ENCODE results near the gene LAMTOR3. TPM values are rescaled to one million over a fixed set of nuclear protein-coding genes. Genes with fewer than 3 reads are reported as not detected.
A peak's percentile ranks its signal among the peaks of the same experiment; 100 is the strongest.

Gene LAMTOR3
- polyA plus RNA-seq, 1 of the 3 experiments (the other 2 are of a cell fraction): 20.8 TPM

- Histone ChIP-seq H3K9me3 (no peaks in the 10 kb centered on the region), H3F3A (replicated peaks; ENCODE audit: insufficient read depth) (no peaks in the 10 kb centered on the region), H3K9me2 (no peaks in the 10 kb centered on the region), H4K20me1 (ENCODE audit: insufficient read depth) (no peaks in the 10 kb centered on the region), H3K36me3 (replicated peaks in 1 of 2; ENCODE audit: control insufficient read depth in 1 of 2, insufficient read depth in 2 of 2, low read length in 1 of 2) (no peaks in the 10 kb centered on the region), H3K4me2 (no peak overlapping the region), H3K9ac (no peak overlapping the region), H3K4me3 (ENCODE audit: low read depth in 2 of 2, low read length in 1 of 2) (no peak overlapping the region), H3K27ac (ENCODE audit: low read depth in 2 of 2, low read length in 1 of 2) (no peak overlapping the region; a peak in 1 of 4 replicates), H3K4me1 (ENCODE audit: control insufficient read depth in 1 of 2, insufficient read depth in 2 of 2, low read depth in 1 of 2, low read length in 1 of 2) (peaks cover 0 to 12% of the 10 kb centered on the region in 2 experiments; a peak in 2 of 4 replicates), H3K79me2 (ENCODE audit: insufficient read depth) (no peaks in the 10 kb centered on the region), H2AFZ (ENCODE audit: low read depth) (0 out of 2 replicates have a peak overlapping the region, but pooled peaks have one; percentile 46), H3K27me3 (ENCODE audit: insufficient read depth) (no peaks in the 10 kb centered on the region)
- CTCF ChIA-PET: no interaction called here
- DNase-seq: no peak
- no peak for TF ChIP-seq GABPA (IDR thresholded peaks at IDR 0.05; ENCODE audit: low read depth)
- TF ChIP-seq REST (IDR thresholded peaks at IDR 0.05; ENCODE audit: low read depth, low read length): no peak
- no peak for TF ChIP-seq RAD21 (IDR thresholded peaks at IDR 0.05; ENCODE audit: low read length)
- no peak for TF ChIP-seq PBX3 (IDR thresholded peaks at IDR 0.05)
- TF ChIP-seq YY1 (IDR thresholded peaks at IDR 0.05; ENCODE audit: low read depth): no peak
- TF ChIP-seq GATA2 (CRISPR knock-in tag; IDR thresholded peaks at IDR 0.05): no peak
- no peak for TF ChIP-seq EP300 (IDR thresholded peaks at IDR 0.05; ENCODE audit: borderline replicate concordance in 1 of 2, low read depth in 1 of 2, low read length in 1 of 2)
- no peak for TF ChIP-seq CHD2 (IDR thresholded peaks at IDR 0.05; ENCODE audit: low read length, partially characterized antibody)
- no peak for TF ChIP-seq TCF12 (IDR thresholded peaks at IDR 0.05)
- no peak for TF ChIP-seq JUND (IDR thresholded peaks at IDR 0.05)
- WGBS (ENCODE audit: low lambda C conversion rate): 88% methylated on average over 7 of the region's 7 CpGs
- POLR2A ChIA-PET: no interaction called here
Observed at GRCh38 chr4:99844048-99844447, 50.2 kb downstream of the LAMTOR3 start.

DNA sequence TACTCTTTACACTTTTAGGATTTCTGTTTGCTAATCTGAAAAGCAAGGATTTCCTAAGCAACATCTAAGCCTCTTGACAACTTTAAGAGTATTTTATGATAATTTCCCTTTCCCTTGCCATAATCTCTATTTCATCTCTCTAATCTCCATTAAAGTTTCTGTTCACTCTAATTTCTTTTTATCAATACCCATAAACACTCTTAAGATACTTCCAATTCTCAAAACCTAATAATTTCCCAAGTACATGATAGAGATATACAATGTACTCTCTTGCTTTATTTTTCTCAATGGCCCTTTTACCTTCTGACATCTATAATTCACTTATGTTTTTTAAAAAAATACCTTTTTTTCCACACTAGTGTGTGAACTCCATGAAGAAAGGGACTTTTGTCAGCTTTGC lies 50.8 kb downstream of the LAMTOR3 start:
- Histone ChIP-seq H2AFZ (ENCODE audit: low read depth) (no peak overlapping the region), H3K9me2 (no peaks in the 10 kb centered on the region), H4K20me1 (ENCODE audit: insufficient read depth) (no peaks in the 10 kb centered on the region), H3K36me3 (replicated peaks in 1 of 2; ENCODE audit: control insufficient read depth in 1 of 2, insufficient read depth in 2 of 2, low read length in 1 of 2) (no peaks in the 10 kb centered on the region), H3K27ac (ENCODE audit: low read depth in 2 of 2, low read length in 1 of 2) (no peak overlapping the region), H3K9me3 (no peaks in the 10 kb centered on the region), H3K4me3 (ENCODE audit: low read depth in 2 of 2, low read length in 1 of 2) (no peak overlapping the region), H3F3A (replicated peaks; ENCODE audit: insufficient read depth) (no peaks in the 10 kb centered on the region), H3K4me1 (ENCODE audit: control insufficient read depth in 1 of 2, insufficient read depth in 2 of 2, low read depth in 1 of 2, low read length in 1 of 2) (peaks cover 0 to 12% of the 10 kb centered on the region in 2 experiments; a peak in 2 of 4 replicates), H3K79me2 (ENCODE audit: insufficient read depth) (no peaks in the 10 kb centered on the region), H3K9ac (no peak overlapping the region), H3K27me3 (ENCODE audit: insufficient read depth) (no peaks in the 10 kb centered on the region), H3K4me2 (no peak overlapping the region)
- no peak for TF ChIP-seq EP300 (IDR thresholded peaks at IDR 0.05; ENCODE audit: borderline replicate concordance in 1 of 2, low read depth in 1 of 2, low read length in 1 of 2)
- TF ChIP-seq, protein P1, sequence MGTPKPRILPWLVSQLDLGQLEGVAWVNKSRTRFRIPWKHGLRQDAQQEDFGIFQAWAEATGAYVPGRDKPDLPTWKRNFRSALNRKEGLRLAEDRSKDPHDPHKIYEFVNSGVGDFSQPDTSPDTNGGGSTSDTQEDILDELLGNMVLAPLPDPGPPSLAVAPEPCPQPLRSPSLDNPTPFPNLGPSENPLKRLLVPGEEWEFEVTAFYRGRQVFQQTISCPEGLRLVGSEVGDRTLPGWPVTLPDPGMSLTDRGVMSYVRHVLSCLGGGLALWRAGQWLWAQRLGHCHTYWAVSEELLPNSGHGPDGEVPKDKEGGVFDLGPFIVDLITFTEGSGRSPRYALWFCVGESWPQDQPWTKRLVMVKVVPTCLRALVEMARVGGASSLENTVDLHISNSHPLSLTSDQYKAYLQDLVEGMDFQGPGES (IDR thresholded peaks at IDR 0.05; ENCODE audit: low read depth, low read length): no peak
- no peak for TF ChIP-seq SMC3 (IDR thresholded peaks at IDR 0.05; ENCODE audit: low read depth, low read length)
- no peak for TF ChIP-seq ELF1 (IDR thresholded peaks at IDR 0.05)
- TF ChIP-seq, protein P2, sequence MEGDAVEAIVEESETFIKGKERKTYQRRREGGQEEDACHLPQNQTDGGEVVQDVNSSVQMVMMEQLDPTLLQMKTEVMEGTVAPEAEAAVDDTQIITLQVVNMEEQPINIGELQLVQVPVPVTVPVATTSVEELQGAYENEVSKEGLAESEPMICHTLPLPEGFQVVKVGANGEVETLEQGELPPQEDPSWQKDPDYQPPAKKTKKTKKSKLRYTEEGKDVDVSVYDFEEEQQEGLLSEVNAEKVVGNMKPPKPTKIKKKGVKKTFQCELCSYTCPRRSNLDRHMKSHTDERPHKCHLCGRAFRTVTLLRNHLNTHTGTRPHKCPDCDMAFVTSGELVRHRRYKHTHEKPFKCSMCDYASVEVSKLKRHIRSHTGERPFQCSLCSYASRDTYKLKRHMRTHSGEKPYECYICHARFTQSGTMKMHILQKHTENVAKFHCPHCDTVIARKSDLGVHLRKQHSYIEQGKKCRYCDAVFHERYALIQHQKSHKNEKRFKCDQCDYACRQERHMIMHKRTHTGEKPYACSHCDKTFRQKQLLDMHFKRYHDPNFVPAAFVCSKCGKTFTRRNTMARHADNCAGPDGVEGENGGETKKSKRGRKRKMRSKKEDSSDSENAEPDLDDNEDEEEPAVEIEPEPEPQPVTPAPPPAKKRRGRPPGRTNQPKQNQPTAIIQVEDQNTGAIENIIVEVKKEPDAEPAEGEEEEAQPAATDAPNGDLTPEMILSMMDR (IDR thresholded peaks at IDR 0.05): no peak
- TF ChIP-seq RFX5 (IDR thresholded peaks at IDR 0.05; ENCODE audit: low read length): no peak
- DNase-seq: no peak
- CTCF ChIA-PET: no interaction called here
- POLR2A ChIA-PET: no interaction called here

All from SK-N-SH (cell line).